ENCODE data around the gene TBC1D7.

The TBC1D7 gene

GRCh38 chr6:13302751-13303667, 25.3 kb downstream of the TBC1D7 start:
- TF ChIP-seq CTCF (conservative IDR thresholded peaks at IDR 0.05; ENCODE audit: control insufficient read depth, insufficient read depth, low read depth, low read length), result no peak
- DNase-seq (ENCODE audit: low read depth), result peak; percentile 99
- no peak overlapping the region for H3K4me3 ChIP-seq (ENCODE audit: control insufficient read depth, low read depth, low read length)

GRCh38 chr6:13302291-13302690, 26.0 kb downstream of the TBC1D7 start:
- DNase-seq (ENCODE audit: low read depth), result no peak
- TF ChIP-seq CTCF (conservative IDR thresholded peaks at IDR 0.05; ENCODE audit: control insufficient read depth, insufficient read depth, low read depth, low read length), result no peak
- no peak overlapping the region for H3K4me3 ChIP-seq (ENCODE audit: control insufficient read depth, low read depth, low read length)

- TF ChIP-seq CTCF (conservative IDR thresholded peaks at IDR 0.05; ENCODE audit: control insufficient read depth, insufficient read depth, low read depth, low read length), result no peak
Observed at GRCh38 chr6:13300643-13301590, 27.4 kb downstream of the TBC1D7 start.

GRCh38 chr6:13299918-13300317, 28.4 kb downstream of the TBC1D7 start:
- no peak overlapping the region for H3K4me3 ChIP-seq (ENCODE audit: control insufficient read depth, low read depth, low read length)
- TF ChIP-seq CTCF (conservative IDR thresholded peaks at IDR 0.05; ENCODE audit: control insufficient read depth, insufficient read depth, low read depth, low read length), result no peak
- DNase-seq (ENCODE audit: low read depth), result no peak

More at GRCh38 chr6:13300643-13301590, 27.4 kb downstream of the TBC1D7 start:
- no peak for DNase-seq (ENCODE audit: low read depth)
- H3K4me3 ChIP-seq (ENCODE audit: control insufficient read depth, low read depth, low read length), result no peak overlapping the region

- H3K4me3 ChIP-seq (ENCODE audit: control insufficient read depth, low read depth, low read length), result no peak overlapping the region
- no peak for TF ChIP-seq CTCF (conservative IDR thresholded peaks at IDR 0.05; ENCODE audit: control insufficient read depth, insufficient read depth, low read depth, low read length)
- DNase-seq (ENCODE audit: low read depth), result no peak
Observed at GRCh38 chr6:13299403-13299821, 28.9 kb downstream of the TBC1D7 start.

- no peak overlapping the region for H3K4me3 ChIP-seq (ENCODE audit: control insufficient read depth, low read depth, low read length)
- no peak for DNase-seq (ENCODE audit: low read depth)
- no peak for TF ChIP-seq CTCF (conservative IDR thresholded peaks at IDR 0.05; ENCODE audit: control insufficient read depth, insufficient read depth, low read depth, low read length)
Observed at GRCh38 chr6:13298446-13298845, 29.9 kb downstream of the TBC1D7 start.
